Stimulated activated naive CD8-positive, alpha-beta T cell treated with anti-CD3 and anti-CD28 coated beads, Interleukin-15, amount 100 ng/mL, for 72 hours (primary cell): ENCODE results near the gene TMPRSS7.
A peak's percentile ranks its signal among the peaks of the same experiment; 100 is the strongest.

Experiments
- ATAC-seq: fragments of 150-1000 bp; cut with Tn5 transposase; 2 replicates; pipeline ENCODE4 v1.10.0; 2021; ENCODE audit warnings: mild to moderate bottlenecking, moderate library complexity
- DNase-seq, 2 donors: peaks; one replicate each; pipeline ENCODE4 v3.0.0; 2021 to 2022
- H3K27ac Mint-ChIP-seq, 2 donors: one replicate each; pipeline ENCODE4 v1.8.0; 2022; ENCODE audit warnings: mild to moderate bottlenecking in 2 of 2, mixed read lengths in 2 of 2, moderate library complexity in 2 of 2
- H3K27me3 Mint-ChIP-seq: one replicate; pipeline ENCODE4 v1.8.0; 2022; ENCODE audit warnings: mixed read lengths
- H3K4me1 Mint-ChIP-seq: one replicate; pipeline ENCODE4 v1.8.0; 2022; ENCODE audit warnings: mild to moderate bottlenecking, mixed read lengths
- H3K4me3 Mint-ChIP-seq, 2 donors: one replicate each; pipeline ENCODE4 v1.8.0; 2022; ENCODE audit warnings: mild to moderate bottlenecking in 2 of 2, mixed read lengths in 2 of 2, moderate library complexity in 1 of 2
- H3K9me3 Mint-ChIP-seq, 2 donors: one replicate each; pipeline ENCODE4 v1.8.0; 2022; ENCODE audit warnings: mixed read lengths in 2 of 2

Gene TMPRSS7

GRCh38 chr3:112034436-112034835 lies at the start of gene TMPRSS7:
Gene TMPRSS7 (plus strand): TSS chr3:112034736. CDS start chr3:112034846, 110 bp downstream.
- Mint-ChIP-seq H3K4me3 (no peak within 1 kb of the TSS), H3K27me3 (no peaks in the 10 kb centered on the region), H3K9me3 (peaks cover 0 to 5% of the 10 kb centered on the region in 2 donors), H3K27ac (no peak within 1 kb of the TSS), H3K4me1 (no peaks in the 10 kb centered on the region)
- DNase-seq (no peak), ATAC-seq (no peak)

GRCh38 chr3:111986800-111987199 lies 47.7 kb upstream of the TMPRSS7 start:
- DNase-seq, result no peak
- Mint-ChIP-seq H3K4me3 (no peak overlapping the region), H3K4me1 (peaks cover 51% of the 10 kb centered on the region), H3K27me3 (no peaks in the 10 kb centered on the region), H3K27ac (no peak overlapping the region), H3K9me3 (no peaks in the 10 kb centered on the region)
- ATAC-seq, result no peak

GRCh38 chr3:111989061-111989678 lies 45.4 kb upstream of the TMPRSS7 start:
- H3K27me3 Mint-ChIP-seq, result no peaks in the 10 kb centered on the region
- H3K27ac Mint-ChIP-seq, result no peak overlapping the region
- H3K4me3 Mint-ChIP-seq, result no peak overlapping the region
- H3K4me1 Mint-ChIP-seq, result peaks cover 37% of the 10 kb centered on the region
- no peak for DNase-seq
- ATAC-seq, result peak; percentile 80
- H3K9me3 Mint-ChIP-seq, result no peaks in the 10 kb centered on the region

- no peak for DNase-seq
- Mint-ChIP-seq H3K9me3 (no peaks in the 10 kb centered on the region), H3K4me1 (peaks cover 7% of the 10 kb centered on the region), H3K4me3 (no peak overlapping the region), H3K27me3 (no peaks in the 10 kb centered on the region), H3K27ac (no peak overlapping the region)
- no peak for ATAC-seq
Observed at GRCh38 chr3:111993038-111993437, 41.5 kb upstream of the TMPRSS7 start.

GRCh38 chr3:111998636-111999483 lies 35.7 kb upstream of the TMPRSS7 start, which contains the start of gene TAGLN3:
Gene TAGLN3 (plus strand): TSS chr3:111998922. CDS start chr3:111999423, 501 bp downstream.
- DNase-seq (no peak), ATAC-seq (no peak)
- Mint-ChIP-seq H3K27ac (peak within 1 kb of the TSS in 1 of 2 donors; percentile 52), H3K27me3 (no peaks in the 10 kb centered on the region), H3K9me3 (no peaks in the 10 kb centered on the region), H3K4me1 (peaks cover 52% of the 10 kb centered on the region), H3K4me3 (peak within 1 kb of the TSS; percentile 73 to 83)

GRCh38 chr3:111999484-112000324 lies 34.8 kb upstream of the TMPRSS7 start:
- peaks cover 60% of the 10 kb centered on the region for H3K4me1 Mint-ChIP-seq
- peak overlapping the region; percentile 73 to 83 for H3K4me3 Mint-ChIP-seq
- H3K9me3 Mint-ChIP-seq, result no peaks in the 10 kb centered on the region
- no peak for DNase-seq
- no peak overlapping the region for H3K27ac Mint-ChIP-seq
- no peaks in the 10 kb centered on the region for H3K27me3 Mint-ChIP-seq
- no peak for ATAC-seq

GRCh38 chr3:112000367-112000771 lies 34.2 kb upstream of the TMPRSS7 start:
- no peak overlapping the region for H3K4me3 Mint-ChIP-seq
- H3K27ac Mint-ChIP-seq, result no peak overlapping the region
- DNase-seq (no peak), ATAC-seq (no peak)
- H3K27me3 Mint-ChIP-seq, result no peaks in the 10 kb centered on the region
- H3K4me1 Mint-ChIP-seq, result peaks cover 67% of the 10 kb centered on the region
- no peaks in the 10 kb centered on the region for H3K9me3 Mint-ChIP-seq

GRCh38 chr3:112000966-112001365 lies 33.6 kb upstream of the TMPRSS7 start:
- peaks cover 69% of the 10 kb centered on the region for H3K4me1 Mint-ChIP-seq
- no peaks in the 10 kb centered on the region for H3K9me3 Mint-ChIP-seq
- no peaks in the 10 kb centered on the region for H3K27me3 Mint-ChIP-seq
- DNase-seq (no peak), ATAC-seq (no peak)
- H3K4me3 Mint-ChIP-seq, result no peak overlapping the region
- H3K27ac Mint-ChIP-seq, result no peak overlapping the region

- Mint-ChIP-seq H3K9me3 (no peaks in the 10 kb centered on the region), H3K27ac (no peak overlapping the region), H3K4me1 (peaks cover 69% of the 10 kb centered on the region), H3K27me3 (no peaks in the 10 kb centered on the region), H3K4me3 (no peak overlapping the region)
- ATAC-seq, result no peak
- no peak for DNase-seq
Observed at GRCh38 chr3:112001526-112001925, 33.0 kb upstream of the TMPRSS7 start.

GRCh38 chr3:112002096-112002971 lies 32.2 kb upstream of the TMPRSS7 start:
- ATAC-seq (peak; percentile 83), DNase-seq (peak; percentile 17 to 38)
- Mint-ChIP-seq H3K4me1 (peaks cover 69% of the 10 kb centered on the region), H3K9me3 (no peaks in the 10 kb centered on the region), H3K27ac (peak overlapping the region in 1 of 2 donors; percentile 16), H3K4me3 (peak overlapping the region; percentile 7 to 73), H3K27me3 (no peaks in the 10 kb centered on the region)

- H3K27me3 Mint-ChIP-seq, result no peaks in the 10 kb centered on the region
- peaks cover 66% of the 10 kb centered on the region for H3K4me1 Mint-ChIP-seq
- DNase-seq, result no peak
- no peaks in the 10 kb centered on the region for H3K9me3 Mint-ChIP-seq
- no peak overlapping the region for H3K27ac Mint-ChIP-seq
- peak; percentile 30 for ATAC-seq
- H3K4me3 Mint-ChIP-seq, result no peak overlapping the region
Observed at GRCh38 chr3:112003321-112004080, 31.0 kb upstream of the TMPRSS7 start.

- Mint-ChIP-seq H3K9me3 (no peaks in the 10 kb centered on the region), H3K27ac (peak overlapping the region in 1 of 2 donors; percentile 79), H3K4me3 (peak overlapping the region in 1 of 2 donors; percentile 10), H3K4me1 (peaks cover 60% of the 10 kb centered on the region), H3K27me3 (no peaks in the 10 kb centered on the region)
- DNase-seq (no peak), ATAC-seq (no peak)
Observed at GRCh38 chr3:112004187-112004586, 30.3 kb upstream of the TMPRSS7 start.

GRCh38 chr3:112004669-112005068 lies 29.9 kb upstream of the TMPRSS7 start:
- ATAC-seq (no peak), DNase-seq (no peak)
- Mint-ChIP-seq H3K9me3 (no peaks in the 10 kb centered on the region), H3K27ac (no peak overlapping the region), H3K27me3 (no peaks in the 10 kb centered on the region), H3K4me1 (peaks cover 55% of the 10 kb centered on the region), H3K4me3 (no peak overlapping the region)

- no peak for DNase-seq
- no peaks in the 10 kb centered on the region for H3K9me3 Mint-ChIP-seq
- H3K4me3 Mint-ChIP-seq, result no peak overlapping the region
- no peak overlapping the region for H3K27ac Mint-ChIP-seq
- no peaks in the 10 kb centered on the region for H3K27me3 Mint-ChIP-seq
- H3K4me1 Mint-ChIP-seq, result peaks cover 51% of the 10 kb centered on the region
- peak; percentile 35 for ATAC-seq
Observed at GRCh38 chr3:112005091-112005672, 29.4 kb upstream of the TMPRSS7 start.
